Glomerular visceral epithelial cell (primary cell): ENCODE data around the gene HHAT.
"Not testable (repeated sequence)": the region's sequence is repeated elsewhere in the genome, so short reads cannot be mapped to it uniquely, and the experiment has no call there.

Experiments used
- DNase-seq: peaks from one replicate; pipeline ENCODE4 v3.0.0-alpha.2; 2016; ENCODE audit errors: extremely low spot score

HHAT gene

GRCh38 chr1:210396541-210396940 lies 67.8 kb downstream of the HHAT start:
- no peak for DNase-seq

DNA sequence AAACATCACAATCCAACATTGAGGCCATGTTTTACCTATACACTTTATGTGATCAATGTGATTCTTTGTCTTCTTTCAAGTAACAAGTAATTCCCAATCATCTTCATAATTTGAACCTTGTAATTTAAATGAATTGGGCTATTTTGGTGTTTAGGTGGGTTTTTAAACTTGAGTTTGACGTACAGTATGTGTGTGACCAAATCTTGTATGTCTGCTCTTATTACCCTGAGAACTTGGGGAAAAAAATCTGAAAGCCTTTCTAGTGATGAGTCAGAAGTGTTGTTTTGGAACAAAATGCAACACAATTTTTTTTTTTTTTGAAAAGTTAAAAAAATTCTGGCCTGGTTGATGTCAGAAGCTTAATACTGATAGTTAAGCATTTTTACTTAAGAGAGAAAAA lies 68.5 kb downstream of the HHAT start:
- no peak for DNase-seq

DNA sequence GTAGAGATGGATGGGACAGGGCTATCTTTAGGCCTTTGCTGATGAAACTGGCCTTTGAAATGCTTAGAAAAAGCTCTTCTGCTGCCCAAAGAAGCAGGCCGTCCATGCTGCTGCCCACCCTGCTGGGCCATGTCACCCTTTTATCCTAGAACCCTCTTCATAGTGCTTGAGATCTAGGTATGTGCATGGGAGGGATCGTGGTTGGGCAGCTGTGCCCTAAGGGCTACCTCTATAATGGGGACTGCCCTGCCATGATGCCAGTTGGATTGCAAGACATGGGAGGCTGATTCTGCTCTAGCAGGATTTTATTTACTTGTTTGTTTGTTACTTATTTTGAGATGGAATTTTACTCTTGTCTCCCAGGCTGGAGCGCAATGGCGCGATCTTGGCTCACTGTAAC lies 69.0 kb downstream of the HHAT start:
- no peak for DNase-seq

GRCh38 chr1:210398466-210398865 lies 69.8 kb downstream of the HHAT start:
- no peak for DNase-seq

DNA sequence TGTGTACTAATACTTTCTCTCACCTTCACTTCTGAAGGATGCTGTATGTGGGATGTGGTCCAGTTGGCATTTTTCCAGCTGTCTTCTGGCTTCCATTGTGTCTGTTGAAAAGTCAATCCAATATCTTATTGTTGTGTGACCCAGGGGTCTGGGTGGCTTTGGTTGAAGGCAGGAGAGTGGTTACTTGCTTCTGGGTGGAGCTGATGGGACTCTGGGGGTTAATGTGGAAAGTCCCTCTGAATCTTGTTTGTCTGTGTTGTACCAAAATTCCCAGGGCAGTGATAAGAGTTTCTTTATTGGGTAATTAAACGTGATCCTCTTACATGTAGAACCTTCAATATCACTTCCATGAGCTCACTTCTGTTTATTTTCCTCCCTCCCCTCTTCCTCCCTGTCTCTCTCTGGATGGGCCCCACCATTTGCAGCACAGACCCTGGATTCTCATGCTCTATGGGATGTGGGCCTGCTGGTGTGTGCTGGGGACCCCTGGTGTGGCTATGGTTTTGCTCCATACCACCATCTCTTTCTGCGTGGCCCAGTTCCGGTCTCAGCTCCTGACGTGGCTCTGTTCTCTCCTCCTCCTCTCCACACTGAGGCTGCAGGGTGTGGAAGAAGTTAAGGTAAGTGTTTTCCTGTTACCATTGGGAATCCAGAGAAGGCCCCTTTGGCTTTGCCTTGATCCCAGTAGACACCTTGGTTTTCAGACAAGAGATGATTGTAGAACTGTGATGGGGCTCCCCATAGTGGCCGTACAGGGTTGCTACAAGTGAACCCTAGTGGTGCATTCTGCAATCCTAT lies 71.5 kb downstream of the HHAT start:
- peak; percentile 76 for DNase-seq

GRCh38 chr1:210402560-210402959 lies 73.9 kb downstream of the HHAT start:
- no peak for DNase-seq

DNA sequence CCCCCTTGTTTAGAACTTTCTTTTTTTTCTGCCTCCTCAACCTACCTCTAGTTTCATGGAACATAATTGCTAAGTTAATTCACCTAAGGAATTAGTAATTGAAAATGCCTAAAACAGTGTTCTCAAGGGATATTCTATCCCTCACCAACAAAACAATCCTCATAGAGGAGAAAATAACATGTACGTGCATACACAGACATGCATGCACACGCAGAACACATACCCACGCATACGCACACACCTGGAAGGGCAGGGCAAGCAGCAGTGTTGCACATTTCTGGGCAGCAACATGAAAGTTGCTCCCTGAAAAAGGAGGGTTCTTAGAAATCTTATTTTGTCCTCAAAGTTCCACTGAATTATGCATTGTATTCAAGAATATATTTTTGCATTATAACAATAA lies 76.6 kb downstream of the HHAT start:
- no peak for DNase-seq

DNA sequence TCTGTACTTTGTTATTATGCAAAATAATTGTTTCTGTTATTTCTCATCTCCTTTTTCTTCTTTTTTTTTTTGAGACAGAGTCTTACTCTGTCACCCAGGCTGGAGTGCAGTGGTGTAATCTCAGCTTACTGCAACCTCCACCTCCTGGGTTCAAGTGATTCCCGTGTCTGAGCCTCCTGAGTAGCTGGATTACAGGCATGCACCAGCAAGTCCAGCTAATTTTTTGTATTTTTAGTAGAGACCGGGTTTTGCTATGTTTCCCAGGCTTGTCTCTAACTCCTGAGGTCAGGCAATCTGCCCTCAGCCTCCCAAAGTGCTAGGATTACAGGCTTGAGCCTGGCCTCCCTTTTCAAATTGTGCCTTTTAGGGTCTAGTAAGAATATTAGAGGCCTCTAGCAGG lies 77.6 kb downstream of the HHAT start:
- DNase-seq, result not testable (repeated sequence)

- DNase-seq, result peak; percentile 85
Measured at GRCh38 chr1:210407207-210407886, 78.6 kb downstream of the HHAT start.

DNA sequence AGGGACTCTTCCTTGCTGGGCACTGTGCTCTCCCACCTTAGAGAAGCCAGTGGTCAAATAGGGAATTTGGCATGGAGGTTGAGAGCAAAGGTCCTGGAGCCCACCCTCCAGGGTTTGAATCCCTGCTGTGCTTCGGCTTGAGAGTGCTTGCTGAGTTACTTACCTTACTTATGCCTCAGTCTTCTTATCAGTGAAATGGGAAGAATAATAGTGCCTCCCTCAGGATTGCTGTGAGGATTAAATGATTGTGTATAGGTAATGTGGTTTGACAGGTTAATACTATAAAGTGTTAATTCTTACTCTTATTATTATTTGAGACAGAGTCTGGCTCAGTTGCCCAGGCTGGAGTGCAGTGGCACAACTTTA lies 79.2 kb downstream of the HHAT start:
- DNase-seq, result no peak

- DNase-seq, result no peak
Measured at GRCh38 chr1:210412240-210412639, 83.5 kb downstream of the HHAT start.

- peak; percentile 88 for DNase-seq
Measured at GRCh38 chr1:210413951-210414350, 85.2 kb downstream of the HHAT start.

DNA sequence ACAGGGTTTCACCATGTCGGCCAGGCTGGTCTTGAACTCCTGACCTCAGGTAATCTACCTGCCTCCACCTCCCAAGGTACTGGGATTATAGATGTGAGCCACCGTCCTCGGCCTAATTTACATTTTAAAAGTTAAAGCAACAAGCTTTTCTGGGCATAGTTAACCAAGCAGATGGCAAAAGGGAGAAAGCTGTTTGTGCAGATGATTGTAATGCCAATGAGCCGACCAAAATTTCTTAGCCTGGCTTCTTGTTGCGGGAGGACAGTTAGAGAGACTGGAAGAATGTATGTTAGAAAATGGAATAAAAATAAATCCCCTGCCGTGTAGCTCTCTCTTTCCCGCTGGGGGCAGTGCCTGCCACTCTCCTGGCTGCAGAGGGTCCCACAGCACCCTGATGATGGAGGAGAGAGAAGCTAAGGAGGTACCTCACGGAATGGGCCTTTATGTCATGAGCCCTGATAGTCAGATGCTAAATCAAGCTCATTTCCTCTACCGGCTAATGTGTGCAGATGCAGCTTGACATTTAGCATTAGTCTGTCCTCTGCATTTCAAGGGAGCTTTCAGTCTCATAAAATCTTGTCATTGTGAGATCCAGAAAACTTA lies 87.2 kb downstream of the HHAT start:
- no peak for DNase-seq

GRCh38 chr1:210416681-210417080 lies 88.0 kb downstream of the HHAT start:
- DNase-seq, result no peak

- DNase-seq, result no peak
Measured at GRCh38 chr1:210417881-210418280, 89.2 kb downstream of the HHAT start.

GRCh38 chr1:210418863-210419650 lies 90.4 kb downstream of the HHAT start:
- peak; percentile 49 for DNase-seq

- DNase-seq, result not testable (repeated sequence)
Measured at GRCh38 chr1:210426696-210427095, 98.0 kb downstream of the HHAT start.

- DNase-seq, result peak; percentile 94
Measured at GRCh38 chr1:210428696-210429095, 100.0 kb downstream of the HHAT start.

DNA sequence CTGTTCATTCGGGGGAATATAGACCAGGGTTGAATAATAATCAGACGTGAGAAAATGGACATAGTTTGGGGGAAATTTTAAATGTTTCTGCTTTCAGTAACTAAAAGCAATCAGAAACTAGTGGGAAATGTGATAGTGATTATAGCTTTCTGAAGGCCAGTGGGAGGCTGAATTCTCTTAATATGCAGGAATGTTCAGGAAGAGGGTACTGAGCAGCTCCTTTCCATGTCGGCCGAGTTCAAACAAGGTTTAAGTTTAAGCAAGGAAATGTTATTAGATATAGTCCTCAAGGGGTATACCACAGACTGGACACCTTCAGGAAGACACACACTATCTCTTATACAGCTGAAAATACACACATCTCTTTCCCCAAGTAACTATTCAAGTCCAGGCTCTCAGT lies 105.5 kb downstream of the HHAT start:
- DNase-seq, result peak; percentile 18

DNA sequence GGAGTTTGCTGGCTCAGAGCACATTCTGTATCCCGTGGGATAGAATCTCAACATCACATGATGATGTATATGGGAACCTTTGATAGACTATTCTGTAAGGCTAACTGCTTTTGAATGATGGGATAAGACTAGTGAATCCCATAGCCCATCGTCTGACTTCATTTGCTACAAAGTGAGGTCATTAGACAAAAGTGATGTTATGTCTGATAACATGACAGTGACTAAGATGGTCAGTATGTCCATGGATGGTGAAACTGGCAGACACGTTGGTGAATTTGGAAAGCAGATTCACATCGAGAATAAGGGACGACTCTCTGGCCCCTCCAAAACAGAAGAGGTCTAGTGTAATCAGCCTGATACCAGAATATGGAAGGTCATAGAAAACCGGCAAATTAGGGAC lies 108.4 kb downstream of the HHAT start:
- DNase-seq, result no peak

GRCh38 chr1:210437781-210438180 lies 109.1 kb downstream of the HHAT start:
- DNase-seq, result peak; percentile 70
